ENCODE results near the gene THEM5.
"Not testable (repeated sequence)": the region's sequence is repeated elsewhere in the genome, so short reads cannot be mapped to it uniquely, and the experiment has no call there.

The THEM5 gene

GRCh38 chr1:151867321-151867720 lies 13.8 kb upstream of the THEM5 start:
- DNase-seq: no peak

- no peak for DNase-seq
Observed at GRCh38 chr1:151864411-151864810, 10.9 kb upstream of the THEM5 start.

DNA sequence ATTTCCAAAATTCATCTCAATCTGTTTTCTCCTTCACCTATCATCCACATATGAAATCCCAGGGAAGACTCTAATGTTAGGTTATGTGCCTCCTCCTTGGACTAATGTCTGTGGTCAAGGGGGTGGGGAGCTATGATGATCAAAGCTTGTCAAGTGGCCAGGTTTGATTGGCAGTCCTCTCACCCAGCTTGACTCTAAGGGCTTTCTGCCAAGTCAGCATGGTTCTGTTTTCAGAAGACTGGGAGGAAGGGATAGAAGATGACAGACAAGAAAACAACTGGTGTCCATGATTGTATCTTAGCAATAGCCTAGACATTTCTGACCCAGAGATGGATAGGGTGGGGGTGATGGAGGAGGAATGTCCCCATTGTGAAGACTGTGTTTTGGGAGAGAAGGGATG lies 9.1 kb upstream of the THEM5 start:
- DNase-seq: no peak

DNA sequence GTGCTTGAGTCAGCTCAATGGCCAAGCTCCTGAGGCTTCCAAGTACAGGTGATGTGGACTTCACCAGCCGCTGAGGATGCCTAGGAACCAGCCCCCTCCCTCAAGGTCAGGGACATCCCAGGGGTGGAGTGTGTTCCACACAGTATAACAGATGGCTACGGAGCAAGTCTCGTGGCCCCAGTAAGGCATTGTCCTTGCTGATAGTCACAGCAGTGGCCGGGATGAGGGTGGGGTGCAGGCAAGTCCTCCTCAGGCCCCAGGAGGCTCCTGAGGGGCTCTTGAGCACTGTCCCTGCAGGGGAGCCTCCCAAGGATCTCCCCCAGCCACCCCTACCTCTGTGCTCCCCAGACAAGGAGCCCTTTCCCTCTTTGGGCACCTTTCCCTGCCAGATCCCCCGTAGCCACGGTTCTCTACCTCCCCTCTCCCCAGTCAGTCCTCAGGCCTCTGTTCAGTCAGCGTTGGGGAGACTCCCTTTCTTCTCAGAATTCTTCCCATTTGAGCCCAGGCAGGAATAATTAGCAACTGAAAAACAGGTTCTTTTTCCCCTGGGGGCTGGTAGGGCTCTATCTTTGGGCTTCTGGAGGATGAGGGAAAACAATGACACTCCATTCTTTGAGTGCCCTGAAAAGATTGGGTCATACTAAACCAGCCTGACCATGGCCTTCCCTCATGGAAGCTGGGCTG lies 7.1 kb upstream of the THEM5 start:
- no peak for DNase-seq

DNA sequence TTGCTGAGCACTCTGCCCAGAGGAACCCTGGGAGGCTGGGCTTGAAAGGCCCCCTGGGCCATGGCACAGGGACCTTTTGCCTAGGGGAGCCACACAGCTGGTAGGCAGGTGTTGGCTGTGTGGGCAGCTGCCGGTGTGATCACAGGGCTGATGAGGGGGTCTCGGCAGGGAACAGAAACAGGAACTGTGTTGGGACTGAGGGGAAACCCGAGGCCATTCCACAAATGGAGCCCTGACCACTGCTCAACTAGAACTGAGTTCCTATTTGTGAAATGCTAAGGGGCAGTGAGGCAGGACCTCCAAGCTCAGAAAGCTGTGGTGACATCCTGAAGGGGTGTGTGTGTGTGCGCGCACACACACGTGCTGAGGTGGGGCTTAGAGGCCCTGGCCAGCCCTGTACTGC lies 6.4 kb upstream of the THEM5 start:
- no peak for DNase-seq

DNA sequence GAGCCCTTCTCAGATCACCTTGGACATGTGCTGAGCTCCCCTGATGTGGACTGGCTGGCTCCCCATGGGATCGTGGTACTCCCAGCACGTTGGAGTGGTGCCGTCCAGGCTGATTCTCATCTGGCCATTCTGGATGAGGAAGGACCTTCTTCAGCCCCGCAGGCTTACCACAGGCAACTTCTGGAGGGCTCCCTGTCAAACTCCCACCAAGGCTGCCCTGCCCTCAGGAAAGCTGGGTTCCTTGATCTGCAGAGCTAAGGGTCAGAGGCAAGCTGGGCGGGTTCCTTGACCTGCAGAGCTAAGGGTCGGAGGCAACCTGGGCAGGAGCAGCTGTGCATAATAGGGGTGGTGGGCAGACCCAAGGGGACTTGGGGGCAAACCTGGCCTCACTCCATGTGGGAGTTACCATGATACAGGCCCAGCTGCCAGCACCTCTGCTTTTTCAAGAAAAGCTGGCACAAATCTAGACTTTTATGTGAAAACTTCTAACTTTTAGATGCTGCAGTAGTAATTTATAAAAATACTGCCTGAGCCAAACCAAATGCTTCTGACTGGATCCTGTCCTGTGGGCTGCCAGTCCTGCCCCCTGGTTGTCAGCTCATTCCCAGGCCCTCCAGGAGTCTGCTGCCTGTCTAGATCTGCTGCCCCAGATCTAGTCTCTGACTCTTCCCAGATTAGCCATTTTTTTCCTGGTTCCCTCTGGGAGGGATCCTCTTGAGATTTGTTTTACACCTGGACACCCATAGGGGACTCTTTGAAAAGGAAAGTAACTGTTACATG lies 5.6 kb upstream of the THEM5 start:
- DNase-seq: no peak

- no peak for DNase-seq
Observed at GRCh38 chr1:151858030-151858746, 4.7 kb upstream of the THEM5 start.

- DNase-seq: no peak
Observed at GRCh38 chr1:151855933-151856332, 2.4 kb upstream of the THEM5 start.

DNA sequence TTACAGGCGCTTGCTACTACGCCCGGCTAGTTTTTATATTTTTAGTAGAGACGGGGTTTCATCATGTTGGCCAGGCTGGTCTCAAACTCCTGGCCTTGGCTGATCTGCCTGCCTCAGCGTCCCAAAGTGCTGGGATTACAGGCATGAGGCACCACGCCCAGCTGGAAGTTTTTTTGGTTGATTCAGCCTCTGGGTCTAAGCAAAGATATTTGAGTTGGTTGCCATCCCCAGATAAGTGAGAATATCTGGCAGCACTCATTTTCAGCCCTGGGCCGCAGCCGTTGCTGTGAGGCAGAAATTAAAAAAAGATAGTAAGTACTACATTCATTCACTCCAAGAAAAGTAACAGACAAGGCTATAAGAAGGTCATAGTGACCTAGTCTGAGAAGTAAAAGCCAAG lies 2.0 kb upstream of the THEM5 start:
- DNase-seq: not testable (repeated sequence)

GRCh38 chr1:151854658-151855057 lies 1.1 kb upstream of the THEM5 start:
- no peak for DNase-seq

DNA sequence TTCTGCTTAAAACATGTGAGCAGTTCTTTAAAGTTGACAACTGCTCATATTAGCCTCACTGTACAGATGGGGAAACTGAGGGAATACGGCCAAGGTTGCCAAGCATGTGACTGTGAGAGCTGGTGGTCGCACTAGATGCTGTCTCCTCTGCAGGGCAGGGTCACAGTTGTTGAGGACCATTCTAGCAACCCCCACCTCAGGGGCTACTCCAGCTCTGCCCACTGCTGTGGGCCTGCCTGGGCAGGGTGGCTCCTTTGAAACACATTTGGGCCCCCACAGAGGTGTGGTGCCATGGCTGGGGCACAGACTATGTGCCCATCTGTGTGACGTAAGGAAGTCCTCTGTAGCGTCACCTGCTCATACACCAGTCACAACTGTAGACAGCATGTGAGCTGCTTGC lies 779 bp downstream of the THEM5 start:
- DNase-seq: no peak

GRCh38 chr1:151851886-151852285 lies 1.6 kb downstream of the THEM5 start:
- DNase-seq: no peak

- no peak for DNase-seq
Observed at GRCh38 chr1:151849871-151850270, 3.6 kb downstream of the THEM5 start.

DNA sequence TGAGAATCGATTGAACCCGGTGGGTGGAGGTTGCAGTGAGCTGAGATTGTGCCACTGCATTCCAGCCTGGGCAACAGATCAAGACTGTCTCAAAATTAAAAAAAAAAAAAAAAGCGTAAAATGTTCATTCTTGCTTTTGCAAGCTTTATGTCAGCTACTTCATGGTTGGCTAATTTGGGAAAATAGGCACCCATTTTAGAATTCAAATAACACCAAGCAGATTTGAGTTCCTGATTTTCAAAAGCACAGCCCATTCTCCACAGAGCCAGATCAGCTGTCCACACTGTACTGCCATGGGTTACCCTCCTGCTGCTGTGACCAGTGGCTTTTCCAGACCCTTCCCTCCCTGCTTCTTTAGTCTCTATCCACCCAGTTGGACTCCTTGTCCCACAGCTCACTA lies 4.4 kb downstream of the THEM5 start:
- DNase-seq: no peak

- no peak for DNase-seq
Observed at GRCh38 chr1:151847867-151848596, 5.5 kb downstream of the THEM5 start.

DNA sequence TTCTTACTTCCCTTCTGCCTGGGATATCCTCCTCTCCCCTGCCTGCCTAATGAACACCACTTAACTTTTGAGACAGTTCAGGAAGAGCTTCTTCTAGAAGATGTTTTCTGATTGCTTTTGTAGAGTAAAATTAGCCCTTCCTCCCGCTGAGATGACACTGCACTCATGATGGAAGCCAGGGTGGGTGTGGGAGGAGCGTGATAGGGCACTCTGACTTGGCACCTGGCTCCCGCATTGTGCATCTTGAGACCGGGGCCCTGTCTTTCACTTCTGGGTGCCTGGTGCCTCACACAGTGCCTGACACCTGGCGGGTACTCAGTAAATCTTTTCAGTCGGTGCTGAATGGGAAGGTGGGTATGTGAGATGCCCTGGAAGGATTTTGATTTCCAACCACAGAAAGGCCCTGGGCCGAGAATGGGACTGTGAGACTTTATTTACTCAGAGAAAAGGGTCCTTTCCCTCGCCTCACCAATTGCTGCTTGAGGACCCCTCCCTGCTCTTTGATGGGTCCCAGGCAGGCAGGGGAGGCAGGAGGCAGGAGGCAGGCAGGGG lies 6.8 kb downstream of the THEM5 start:
- no peak for DNase-seq

- DNase-seq: no peak
Observed at GRCh38 chr1:151846062-151846568, 7.4 kb downstream of the THEM5 start.

GRCh38 chr1:151843398-151843797 lies 10.1 kb downstream of the THEM5 start:
- no peak for DNase-seq

DNA sequence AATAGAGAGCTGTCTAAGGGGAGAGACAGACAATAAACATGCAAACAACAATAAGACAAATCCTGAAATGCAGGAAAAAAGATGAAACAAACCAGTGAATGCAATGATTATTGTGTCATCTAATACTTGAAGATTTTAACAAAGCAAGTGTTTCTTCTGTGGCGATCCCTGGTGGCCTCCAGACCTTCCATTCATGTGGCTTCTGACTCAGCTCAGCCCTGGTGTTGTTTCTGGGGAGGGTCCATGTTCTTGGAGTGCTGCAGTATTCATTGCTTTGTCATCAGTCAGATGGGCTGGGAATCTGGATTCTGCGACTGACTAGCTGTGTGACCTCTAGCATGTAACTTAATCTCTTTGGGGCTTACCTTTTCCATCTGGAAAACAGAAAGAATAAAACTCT lies 12.4 kb downstream of the THEM5 start:
- no peak for DNase-seq

DNA sequence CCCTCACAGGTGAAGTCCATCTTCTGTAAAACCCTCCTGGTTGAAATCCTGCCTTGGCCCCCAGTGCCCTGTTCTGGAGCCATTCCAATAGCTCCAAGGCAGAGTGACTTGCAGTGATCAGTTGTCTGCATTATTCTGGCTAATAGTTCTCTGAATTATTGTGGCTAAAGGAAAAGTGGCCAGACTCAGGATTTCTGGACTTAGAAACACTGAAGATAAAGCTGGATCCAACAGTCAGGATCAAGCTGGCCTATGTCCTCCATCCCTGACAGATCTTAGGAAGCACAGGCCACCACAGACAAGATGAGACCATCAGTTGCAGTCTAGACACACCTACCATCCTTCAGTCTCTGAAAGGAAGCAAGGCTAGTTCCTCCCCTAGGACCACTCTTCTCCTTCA lies 13.1 kb downstream of the THEM5 start:
- no peak for DNase-seq

- DNase-seq: peak; percentile 50
Observed at GRCh38 chr1:151839457-151840403, 13.8 kb downstream of the THEM5 start, which contains the start of gene C2CD4D. Gene C2CD4D (minus strand): TSS chr1:151839820. CDS start chr1:151838989, 831 bp downstream.

DNA sequence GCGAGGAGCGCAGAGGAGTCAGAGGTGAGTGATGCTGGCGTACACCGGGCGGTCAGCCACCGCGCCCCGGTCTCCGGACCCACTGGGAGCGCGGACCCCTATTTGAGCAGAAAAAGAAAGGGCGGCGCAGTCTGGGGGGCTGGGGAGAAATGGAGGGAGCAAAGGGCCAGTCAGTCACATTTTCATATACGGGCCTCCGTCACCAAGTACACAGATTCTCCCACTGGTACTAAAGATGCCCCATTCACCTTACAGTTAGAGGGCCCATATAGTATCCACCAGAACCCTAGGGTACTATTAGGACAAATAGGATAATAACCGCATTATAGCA lies 14.5 kb downstream of the THEM5 start:
- DNase-seq: no peak

Data from NCI-H1436 treated with DMSO at 0.1 percent for 48 hours (cell line).